ENCODE data around the gene PIEZO1. TPM values are rescaled to one million over a fixed set of nuclear protein-coding genes. Genes with fewer than 3 reads are reported as not detected.
"Not testable (repeated sequence)": the region's sequence is repeated elsewhere in the genome, so short reads cannot be mapped to it uniquely, and the experiment has no call there.

The PIEZO1 gene
- polyA plus RNA-seq, 3 donors: 22.6 to 33.4 (median 25.0) TPM

DNA sequence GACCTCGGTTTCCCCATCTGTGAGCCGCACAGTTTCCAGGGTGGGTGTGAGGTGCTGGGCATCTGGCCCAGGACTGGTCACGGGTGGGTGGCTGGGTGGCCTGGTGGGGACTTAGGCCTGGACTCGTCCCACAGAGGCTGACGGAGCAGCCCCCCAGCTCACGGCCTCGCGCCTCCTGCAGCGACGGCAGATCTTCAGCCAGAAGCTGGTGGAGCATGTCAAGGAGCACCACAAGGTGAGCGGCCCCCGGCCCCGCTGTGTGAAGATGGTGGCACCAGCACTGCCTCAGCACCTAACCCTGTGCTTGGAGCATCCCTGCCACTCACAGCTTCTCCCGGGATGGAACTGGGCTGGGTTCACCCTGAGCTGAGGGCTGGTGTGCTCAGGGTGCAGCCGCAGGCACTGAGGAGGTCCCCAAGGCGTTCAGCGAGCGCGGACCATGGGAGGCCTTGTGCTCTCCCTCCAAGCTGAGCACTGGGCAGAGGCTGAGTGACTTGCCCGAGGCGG is 20.9 kb upstream of the PIEZO1 start:
- DNase-seq (ENCODE audit: low read depth in 3 of 3, low spot score in 2 of 3): no peak

GRCh38 chr16:88805340-88805715 is 20.3 kb upstream of the PIEZO1 start:
- no peak for DNase-seq (ENCODE audit: low read depth in 3 of 3, low spot score in 2 of 3)

GRCh38 chr16:88804552-88805339 is 19.7 kb upstream of the PIEZO1 start:
- no peak for DNase-seq (ENCODE audit: low read depth in 3 of 3, low spot score in 2 of 3)

GRCh38 chr16:88804173-88804551 is 19.1 kb upstream of the PIEZO1 start:
- no peak for DNase-seq (ENCODE audit: low read depth in 3 of 3, low spot score in 2 of 3)

DNA sequence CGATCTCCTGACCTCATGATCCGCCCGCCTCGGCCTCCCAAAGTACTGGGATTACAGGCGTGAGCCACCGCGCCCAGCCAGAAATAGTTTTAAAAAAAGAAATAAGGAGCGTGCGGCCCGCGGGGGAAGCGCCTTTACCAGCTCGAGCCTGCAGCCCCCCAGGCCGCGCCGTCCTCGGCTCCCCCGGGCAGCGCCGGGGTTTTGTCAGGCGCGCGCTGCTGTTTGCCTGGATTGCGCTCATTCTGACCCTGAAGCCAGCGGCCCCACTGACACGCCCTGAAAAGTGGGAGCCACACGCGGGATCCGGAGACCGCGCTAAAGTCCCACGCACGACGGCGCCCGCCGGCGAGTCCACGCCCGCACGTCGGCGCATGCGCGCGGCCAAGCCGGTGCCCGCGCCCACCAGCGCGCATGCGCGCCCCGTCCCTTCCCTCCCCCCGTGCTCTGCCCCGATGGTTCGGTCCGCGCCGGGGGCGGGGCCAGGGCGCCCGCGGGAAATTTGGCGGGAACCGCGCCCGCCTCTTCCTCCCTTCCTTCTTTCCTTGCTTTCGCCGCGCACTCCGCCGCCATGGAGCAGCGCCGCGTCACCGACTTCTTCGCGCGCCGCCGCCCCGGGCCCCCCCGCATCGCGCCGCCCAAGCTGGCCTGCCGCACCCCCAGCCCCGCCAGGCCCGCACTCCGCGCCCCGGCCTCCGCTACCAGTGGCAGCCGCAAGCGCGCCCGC is 18.4 kb upstream of the PIEZO1 start, which contains the start of gene CDT1:
TSS of gene CDT1 (plus strand) at position 526 of the 724 bp plus-strand sequence. CDS start at position 569, 43 bp downstream.
- DNase-seq (ENCODE audit: low read depth in 3 of 3, low spot score in 2 of 3): peak in 1 of 3 donors; percentile 64

GRCh38 chr16:88800277-88800592 is 15.2 kb upstream of the PIEZO1 start:
- DNase-seq (ENCODE audit: low read depth in 3 of 3, low spot score in 2 of 3): no peak

DNA sequence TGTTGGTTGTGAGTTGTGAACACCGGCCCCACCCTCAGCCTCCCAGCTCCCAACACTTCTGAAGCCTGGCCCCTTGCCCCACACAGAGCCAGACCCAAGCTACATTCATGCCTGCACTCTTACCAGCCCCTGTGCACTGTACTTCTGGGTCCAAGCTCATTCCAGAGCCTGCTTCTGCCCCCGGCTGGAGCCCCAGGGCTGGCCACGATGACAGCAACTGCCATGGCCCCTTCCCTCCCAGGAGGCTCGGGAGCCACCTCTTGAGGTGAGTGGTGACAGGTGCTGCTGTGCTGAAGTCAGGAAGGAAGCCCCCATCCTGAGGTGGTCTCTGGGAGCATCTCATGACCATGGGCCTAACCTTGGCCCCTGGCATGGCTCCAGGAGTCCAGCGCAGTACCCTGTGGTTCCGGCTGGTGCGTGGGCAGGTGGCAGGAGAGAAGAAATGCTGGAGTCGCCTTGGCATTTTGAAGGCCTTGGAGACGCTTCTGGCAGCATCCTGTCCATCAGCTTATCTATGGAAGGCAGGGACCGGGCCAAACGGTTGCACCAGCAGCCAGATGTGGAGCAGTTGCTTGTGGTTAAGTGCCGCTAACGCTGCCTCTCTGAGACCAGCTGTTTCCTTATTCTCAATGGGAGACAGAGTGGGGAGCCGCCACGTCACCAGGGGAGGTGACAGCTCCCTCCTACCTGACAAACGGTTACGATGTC is 14.7 kb upstream of the PIEZO1 start:
- DNase-seq (ENCODE audit: low read depth in 3 of 3, low spot score in 2 of 3): no peak

GRCh38 chr16:88798772-88799455 is 13.9 kb upstream of the PIEZO1 start:
- no peak for DNase-seq (ENCODE audit: low read depth in 3 of 3, low spot score in 2 of 3)

DNA sequence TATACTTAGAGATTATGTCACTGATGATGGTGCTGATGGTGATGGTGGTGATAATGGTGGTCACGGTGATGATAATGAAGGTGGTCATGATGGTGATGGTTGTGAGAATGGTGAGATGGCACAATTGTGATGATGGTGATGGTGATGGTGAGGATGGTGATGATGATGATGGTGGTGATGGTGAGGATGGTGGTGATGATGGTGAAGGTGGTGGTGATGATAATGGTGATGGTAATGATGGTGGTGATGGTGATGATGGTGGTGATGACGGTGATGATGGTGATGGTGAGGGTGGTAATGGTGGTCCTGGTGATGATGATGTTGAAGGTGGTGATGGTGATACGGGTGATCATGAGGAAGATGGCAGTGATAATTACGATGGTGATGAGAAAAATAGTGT is 13.1 kb upstream of the PIEZO1 start:
- DNase-seq (ENCODE audit: low read depth in 3 of 3, low spot score in 2 of 3): no peak

GRCh38 chr16:88796278-88796677 is 11.3 kb upstream of the PIEZO1 start:
- DNase-seq (ENCODE audit: low read depth in 3 of 3, low spot score in 2 of 3): no peak

DNA sequence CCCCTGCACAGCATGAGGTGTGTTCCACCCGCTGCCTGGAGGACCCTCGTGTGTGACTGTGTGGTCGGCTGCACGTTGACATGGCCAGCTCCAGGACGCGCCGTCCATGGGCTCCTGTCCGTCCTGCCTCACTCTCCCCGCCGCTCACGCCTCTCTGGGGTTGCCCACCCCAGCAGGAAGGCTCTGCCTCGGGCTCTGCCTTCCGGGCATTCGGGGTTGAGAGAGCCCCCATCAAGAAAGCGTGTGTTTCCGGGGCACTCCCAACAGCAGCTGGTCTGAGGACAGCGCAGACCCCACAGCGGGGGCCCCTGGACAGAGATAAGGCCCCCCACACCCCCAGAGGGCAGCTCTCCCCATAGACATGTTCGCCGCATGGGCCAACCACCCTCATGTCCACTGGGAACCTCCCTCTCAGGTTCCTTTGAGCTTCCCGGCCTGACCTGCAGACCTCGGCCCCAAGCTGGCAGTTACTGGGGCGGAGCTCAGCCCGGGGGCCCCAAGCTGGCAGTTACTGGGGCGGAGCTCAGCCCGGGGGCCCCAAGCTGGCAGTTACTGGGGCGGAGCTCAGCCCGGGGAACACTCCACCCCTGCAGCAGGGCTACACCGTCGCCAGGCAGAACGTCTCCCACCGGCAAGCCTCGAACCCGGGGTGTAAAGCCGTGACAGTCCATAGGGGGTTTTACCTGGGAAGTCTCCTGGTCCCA is 8.4 kb upstream of the PIEZO1 start:
- no peak for DNase-seq (ENCODE audit: low read depth in 3 of 3, low spot score in 2 of 3)

- DNase-seq (ENCODE audit: low read depth in 3 of 3, low spot score in 2 of 3): no peak
These were observed 7.7 kb upstream of the PIEZO1 start for GRCh38 chr16:88792668-88793250.

GRCh38 chr16:88792078-88792550 is 7.1 kb upstream of the PIEZO1 start:
- no peak for DNase-seq (ENCODE audit: low read depth in 3 of 3, low spot score in 2 of 3)

- no peak for DNase-seq (ENCODE audit: low read depth in 3 of 3, low spot score in 2 of 3)
These were observed 5.5 kb upstream of the PIEZO1 start for GRCh38 chr16:88790312-88791211.

- DNase-seq (ENCODE audit: low read depth in 3 of 3, low spot score in 2 of 3): no peak
These were observed 4.6 kb upstream of the PIEZO1 start for GRCh38 chr16:88789594-88789993.

DNA sequence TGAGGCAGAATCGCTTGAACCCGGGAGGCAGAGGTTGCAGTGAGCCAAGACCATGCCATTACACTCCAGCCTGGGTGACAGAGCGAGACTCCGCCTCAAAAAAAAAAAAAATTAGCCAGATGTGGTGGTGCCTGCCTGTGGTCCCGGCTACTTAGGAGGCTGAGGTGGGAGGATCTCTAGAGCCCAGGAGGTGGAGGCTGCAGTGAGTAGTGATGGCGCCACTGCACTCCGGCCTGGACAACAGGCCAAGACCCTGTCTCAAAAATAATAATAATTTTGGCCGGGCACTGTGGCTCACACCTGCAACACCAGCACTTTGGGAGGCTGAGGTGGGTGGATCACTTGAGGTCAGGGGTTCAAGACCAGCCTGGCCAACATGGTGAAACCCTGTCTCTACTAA is 3.7 kb upstream of the PIEZO1 start:
- not testable (repeated sequence) for DNase-seq (ENCODE audit: low read depth in 3 of 3, low spot score in 2 of 3)

GRCh38 chr16:88787579-88788314 is 2.7 kb upstream of the PIEZO1 start:
- no peak for DNase-seq (ENCODE audit: low read depth in 3 of 3, low spot score in 2 of 3)

- DNase-seq (ENCODE audit: low read depth in 3 of 3, low spot score in 2 of 3): no peak
These were observed 239 bp downstream of the PIEZO1 start for GRCh38 chr16:88784856-88785105.

Measured in right renal cortex interstitium (tissue), 3 donors.